ENCODE measurements around the gene CEP68.
"Not testable (repeated sequence)": the region's sequence is repeated elsewhere in the genome, so short reads cannot be mapped to it uniquely, and the experiment has no call there.

Gene CEP68

DNA sequence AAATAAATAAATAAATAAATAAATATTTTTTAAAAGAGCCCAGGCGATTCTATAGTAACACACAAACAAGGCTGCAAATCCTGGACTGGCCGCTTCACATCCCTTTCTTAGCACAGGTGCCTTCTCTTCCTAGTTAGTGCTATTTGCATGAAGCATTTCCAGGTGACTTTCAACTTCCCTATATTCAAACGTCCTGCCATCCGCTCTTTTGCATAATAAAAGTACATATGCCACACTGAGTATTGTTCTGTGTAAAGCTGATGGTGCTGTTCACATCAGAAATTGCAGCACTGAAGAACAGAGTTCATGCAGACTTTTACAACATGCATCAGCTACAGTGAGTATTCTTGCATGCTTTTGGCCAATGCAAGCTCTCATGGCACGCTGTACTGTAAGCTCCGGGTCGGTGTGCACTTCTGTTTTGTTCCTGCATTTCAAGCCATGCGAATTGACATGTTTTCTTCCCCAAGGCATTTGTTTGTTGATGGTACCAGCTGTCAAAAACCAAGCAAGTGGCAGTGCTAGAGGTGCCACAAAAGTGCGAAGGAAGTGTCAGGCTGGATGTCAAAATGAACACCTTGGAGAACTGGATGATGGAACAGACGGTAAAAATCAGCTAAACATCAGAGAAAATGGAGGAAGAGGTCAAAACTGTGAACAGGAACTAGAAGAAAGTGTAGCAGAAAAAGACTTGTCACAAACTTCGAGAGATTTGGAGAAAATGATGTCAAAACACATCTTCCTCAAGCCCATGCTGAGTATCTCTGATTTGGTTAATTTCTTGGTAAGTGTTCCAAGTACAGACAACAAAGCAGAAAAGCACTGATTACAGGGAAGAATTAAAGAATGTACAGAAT is 25.5 kb upstream of the CEP68 start:
- no peak for DNase-seq (ENCODE audit: low read depth, low spot score)

DNA sequence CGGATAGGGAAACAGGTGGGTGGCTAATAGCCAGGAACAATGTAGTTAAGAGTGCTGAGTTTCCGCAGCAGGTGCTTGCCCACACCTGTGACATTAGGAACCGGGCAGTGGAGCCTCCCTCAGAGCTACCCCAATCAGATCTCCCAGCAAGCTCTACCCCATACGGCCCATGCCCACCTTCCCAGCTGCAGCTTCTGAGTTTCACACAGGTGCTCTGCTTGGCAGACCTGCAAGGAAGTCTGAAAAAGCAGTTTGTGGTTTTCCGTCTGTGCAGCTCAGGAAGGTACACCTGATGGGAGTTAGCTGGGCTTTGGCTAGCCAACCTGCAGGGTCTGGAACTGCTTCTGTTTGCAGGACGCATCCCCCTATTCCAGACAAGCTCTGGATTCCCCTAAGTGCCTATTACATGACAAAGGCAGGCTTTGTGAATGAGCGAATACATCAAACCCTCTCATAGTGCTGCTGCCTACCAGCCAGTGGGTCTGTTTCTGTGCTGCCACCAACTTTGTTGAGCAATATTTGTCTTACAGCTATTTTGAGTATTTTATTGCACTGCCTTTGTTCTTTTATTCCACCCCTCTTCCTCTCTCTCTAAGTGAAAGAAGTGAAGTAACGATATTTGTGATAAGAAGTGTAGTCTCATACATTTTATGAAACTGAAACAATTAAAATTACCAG is 24.7 kb upstream of the CEP68 start:
- no peak for DNase-seq (ENCODE audit: low read depth, low spot score)

DNA sequence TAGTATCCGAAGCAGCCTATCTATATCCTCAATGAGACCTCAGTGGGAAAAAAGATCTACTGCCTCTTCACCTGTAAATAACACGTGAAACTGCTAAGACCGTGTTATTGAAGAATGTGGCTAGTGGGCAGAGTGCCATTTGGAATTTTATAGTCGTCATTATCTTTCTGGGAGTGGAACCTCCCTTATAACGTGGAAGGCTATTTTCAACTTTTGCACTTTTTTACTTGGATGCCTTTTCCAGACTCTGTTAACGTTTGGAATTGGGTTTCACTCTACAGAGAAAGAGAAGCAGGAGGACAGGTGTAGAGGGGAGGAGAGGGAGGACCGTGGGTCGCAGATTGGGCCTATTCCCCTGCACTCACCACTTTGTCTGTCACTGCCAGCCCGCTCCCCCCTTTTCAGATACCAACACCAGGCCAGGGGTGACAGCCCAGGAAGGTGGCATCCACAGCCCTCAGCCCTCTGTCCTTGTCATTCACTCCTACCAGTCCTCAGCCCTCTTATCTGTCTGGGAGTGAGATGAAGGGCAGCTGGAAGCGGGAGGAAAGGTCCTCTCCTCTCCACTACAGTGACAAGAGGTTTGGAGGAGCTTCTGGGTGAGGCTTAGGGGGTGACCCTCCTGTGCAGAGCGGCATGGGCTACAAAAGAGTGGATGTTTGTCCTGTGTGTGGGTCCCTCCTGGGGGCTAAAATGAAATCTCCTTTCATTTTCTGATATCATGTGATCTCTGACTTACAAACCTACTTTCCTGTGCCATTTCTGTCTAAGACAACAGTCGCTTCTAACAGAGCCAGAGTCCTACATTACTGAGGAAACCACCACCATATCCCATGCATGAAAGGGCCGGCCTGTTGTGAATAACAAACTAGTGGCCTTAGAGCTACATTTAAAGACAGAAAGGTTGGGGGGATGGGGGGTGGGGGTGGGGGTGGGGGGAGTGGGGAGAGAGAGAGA is 23.9 kb upstream of the CEP68 start:
- DNase-seq (ENCODE audit: low read depth, low spot score): no peak

DNA sequence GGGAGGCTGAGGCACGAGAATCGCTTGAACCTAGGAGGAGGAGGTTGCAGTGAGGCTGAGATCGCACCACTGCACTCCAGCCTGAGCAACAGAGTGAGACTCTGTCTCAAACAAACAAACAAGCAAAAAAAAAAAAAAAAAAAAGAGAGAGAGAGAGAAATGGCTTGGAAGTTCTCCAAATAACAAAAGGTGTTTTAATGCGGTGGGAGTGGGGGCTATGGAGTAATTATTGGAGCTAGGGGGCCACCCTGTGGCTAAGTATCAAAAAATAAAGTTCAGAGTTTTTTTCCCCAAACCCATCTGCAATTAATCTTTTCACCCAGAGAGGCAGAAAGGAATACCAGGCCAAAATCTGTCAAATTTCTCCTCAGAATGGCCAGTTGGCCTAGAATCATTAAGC is 23.0 kb upstream of the CEP68 start:
- DNase-seq (ENCODE audit: low read depth, low spot score): no peak

DNA sequence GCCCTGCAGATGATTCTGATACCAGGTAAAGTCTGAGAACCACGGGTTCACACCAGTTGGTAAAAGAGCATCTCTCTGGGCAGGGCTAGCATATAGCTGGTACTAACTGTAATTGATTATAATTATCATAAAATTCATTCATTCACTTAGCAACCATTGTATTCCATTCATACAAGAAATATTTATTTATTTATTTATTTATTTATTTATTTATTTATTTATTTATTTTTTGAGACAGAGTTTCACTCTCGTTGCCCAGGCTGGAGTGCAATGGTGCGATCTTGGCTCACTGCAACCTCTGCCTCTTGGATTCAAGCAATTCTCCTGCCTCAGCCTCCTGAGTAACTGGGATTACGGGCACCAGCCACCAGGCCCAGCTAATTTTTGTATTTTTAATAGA is 22.5 kb upstream of the CEP68 start:
- DNase-seq (ENCODE audit: low read depth, low spot score): not testable (repeated sequence)

DNA sequence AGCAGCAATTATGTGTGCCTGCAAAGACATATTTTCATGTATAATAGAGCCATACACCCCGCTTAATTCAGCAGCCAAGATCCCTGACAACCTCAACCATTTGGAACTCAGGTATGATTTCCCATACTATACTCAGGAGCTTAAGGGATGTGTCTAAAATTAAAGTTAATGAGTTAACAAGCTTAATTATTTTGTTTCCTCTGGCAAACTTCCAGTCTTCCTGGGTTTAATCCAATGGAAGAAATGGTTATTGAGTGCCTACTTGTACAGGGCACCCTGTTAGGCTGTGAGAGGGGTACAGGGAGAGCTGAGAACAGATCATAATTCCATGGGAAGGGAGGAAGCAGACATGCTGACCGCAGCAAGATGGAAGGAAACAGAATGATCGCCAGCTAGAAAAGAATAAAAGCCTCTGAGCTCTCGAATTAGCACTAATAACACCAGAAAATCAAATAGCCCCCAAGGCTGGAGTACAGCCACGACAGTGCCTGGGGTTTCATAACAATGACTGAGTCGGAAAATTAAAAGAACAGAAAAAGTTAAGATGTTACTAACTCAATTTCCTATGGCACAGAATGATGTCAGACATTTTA is 20.8 kb upstream of the CEP68 start:
- no peak for DNase-seq (ENCODE audit: low read depth, low spot score)

DNA sequence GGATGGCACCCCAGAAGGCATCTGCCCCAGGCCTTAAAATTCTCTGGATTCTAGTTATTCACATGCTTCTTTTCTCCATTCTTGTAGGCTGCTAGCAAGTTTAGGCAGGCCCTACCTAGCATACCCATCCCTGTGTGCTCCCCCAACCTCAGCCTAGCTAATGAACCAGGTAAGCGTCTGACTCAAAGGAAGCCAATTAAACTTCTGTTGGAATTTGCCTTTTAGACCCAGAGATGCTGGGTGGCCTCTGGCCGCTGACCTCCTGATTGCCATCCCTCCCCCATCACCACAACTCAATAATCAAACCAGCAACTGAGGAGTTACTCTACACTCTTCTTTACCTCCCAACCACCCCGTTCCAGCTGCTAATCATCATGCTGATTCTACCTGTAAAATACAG is 19.0 kb upstream of the CEP68 start:
- no peak for DNase-seq (ENCODE audit: low read depth, low spot score)

DNA sequence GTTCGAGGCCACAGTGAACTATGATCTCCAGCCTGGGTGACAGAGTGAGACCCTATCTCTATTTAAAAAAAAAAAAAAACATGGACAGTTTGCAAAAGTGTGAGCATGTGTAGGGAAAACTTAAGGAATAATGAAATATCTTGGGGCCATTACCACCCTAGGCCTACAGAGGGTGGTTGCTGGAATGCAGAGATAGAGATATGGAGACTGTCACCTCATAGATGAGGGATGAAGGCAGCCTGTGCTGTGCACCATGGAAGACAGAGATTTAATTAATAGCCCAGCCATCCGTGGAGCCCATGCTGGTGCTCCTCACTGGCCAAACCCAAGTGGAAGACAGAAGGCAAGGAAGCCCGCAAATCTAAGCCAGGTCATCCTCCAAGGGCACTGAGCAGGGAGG is 16.6 kb upstream of the CEP68 start:
- DNase-seq (ENCODE audit: low read depth, low spot score): no peak

DNA sequence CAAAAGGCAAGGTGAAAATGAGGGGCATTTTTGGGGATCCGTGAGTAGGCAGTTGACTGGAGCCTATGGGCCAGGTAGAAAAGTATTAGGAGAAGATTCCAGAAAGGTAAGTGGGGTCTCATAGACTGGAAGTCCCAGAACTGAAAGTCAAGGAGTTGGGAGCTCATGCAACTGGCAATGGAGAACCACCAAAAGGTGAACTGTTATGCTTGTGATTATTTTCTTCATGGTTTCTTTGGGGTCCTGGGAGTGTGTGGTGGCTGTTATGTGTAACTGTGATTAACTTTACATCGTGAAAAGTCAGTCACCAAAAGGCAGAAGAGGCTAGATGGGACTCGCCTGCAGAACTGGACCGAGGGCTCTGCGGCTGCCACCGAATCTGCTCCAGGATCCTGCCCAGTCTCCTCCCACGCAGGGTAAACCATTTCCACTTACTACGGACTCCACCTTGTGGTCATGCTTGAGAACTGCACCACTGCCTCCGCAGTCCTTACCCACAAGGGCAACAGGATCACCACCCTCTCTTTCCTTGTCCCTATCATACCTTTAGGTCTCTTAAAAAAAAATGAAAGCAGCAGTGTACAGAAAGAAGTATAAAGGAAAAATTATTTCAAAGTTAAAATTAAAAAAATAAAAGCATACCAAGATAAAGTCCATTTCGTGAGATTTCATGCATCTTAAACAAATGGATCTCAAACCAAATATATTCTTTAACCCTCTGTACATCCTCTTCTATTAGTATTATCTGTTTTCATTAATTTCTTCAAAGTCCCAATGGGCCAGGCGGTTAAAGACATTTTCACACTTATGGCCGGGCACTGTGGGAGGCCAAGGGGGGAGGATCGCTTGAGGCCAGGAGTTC is 15.6 kb upstream of the CEP68 start:
- peak; percentile 51 for DNase-seq (ENCODE audit: low read depth, low spot score)

DNA sequence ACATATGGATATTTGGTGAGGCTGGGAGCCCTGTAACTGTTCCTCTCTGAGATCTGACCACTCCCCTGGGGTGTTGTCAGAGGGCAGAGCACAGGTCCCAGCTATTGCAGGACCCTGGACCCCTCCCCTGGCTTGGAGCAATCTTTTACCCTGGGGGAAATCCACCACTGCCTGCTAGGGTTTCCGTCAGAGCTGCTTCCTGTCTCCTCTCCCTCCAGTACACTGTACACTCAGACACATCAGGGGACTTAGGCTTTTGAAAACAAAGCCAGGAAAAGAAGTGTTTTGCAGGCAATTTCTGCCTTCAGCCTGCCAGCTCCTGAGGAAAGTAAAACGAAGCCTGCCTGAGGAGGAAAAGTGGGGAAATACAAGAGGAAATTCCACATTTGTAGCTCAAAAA is 13.2 kb upstream of the CEP68 start:
- no peak for DNase-seq (ENCODE audit: low read depth, low spot score)

DNA sequence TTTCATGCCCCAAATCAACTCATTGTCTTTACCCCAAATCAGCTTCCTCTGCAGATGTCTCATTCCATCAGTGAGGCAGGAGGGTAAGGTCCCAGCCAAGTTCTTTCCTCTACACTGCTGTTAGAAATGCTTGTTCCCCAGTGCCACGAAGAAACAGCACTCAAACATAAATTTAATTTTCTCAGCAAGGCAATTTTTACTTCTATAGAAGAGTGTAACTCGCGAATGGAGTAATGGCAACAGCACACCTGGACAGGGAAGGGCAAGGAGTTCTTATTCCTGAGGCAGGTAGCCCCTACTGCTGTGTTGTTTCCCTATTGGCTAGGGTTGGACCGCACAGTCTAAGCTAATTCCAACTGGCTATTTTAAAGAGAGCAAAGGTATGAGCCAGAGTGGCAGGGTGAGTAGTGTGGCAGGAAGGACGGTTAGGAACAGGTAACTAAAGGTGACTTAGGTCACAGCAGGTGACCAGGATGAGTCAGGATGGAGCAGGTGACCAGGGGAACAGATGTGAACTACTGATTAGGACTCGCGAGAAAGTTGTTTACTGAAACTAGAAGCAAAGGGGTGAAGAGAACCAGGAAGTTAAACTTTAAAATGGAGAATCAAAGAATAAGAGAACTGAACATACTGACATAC is 12.0 kb upstream of the CEP68 start:
- no peak for DNase-seq (ENCODE audit: low read depth, low spot score)

DNA sequence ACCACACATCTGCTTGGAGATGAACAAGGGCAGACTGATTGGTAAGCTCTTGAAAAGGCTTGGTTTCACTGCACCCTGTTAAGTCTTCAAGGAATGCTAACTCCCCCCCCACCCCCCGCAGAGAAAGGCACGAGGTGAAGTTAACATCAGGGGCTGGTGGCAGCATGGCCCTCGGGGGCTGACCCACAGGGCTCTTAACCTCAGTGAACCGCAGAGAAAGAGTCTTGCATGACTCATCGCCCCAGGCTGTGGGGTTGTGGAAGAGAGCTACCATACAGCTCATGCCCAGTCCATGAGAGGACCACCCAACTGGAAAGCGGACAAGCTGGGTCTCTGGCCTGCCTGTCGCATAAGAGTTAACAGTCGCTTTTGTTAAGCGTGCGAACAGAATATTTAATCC is 10.6 kb upstream of the CEP68 start:
- no peak for DNase-seq (ENCODE audit: low read depth, low spot score)

DNA sequence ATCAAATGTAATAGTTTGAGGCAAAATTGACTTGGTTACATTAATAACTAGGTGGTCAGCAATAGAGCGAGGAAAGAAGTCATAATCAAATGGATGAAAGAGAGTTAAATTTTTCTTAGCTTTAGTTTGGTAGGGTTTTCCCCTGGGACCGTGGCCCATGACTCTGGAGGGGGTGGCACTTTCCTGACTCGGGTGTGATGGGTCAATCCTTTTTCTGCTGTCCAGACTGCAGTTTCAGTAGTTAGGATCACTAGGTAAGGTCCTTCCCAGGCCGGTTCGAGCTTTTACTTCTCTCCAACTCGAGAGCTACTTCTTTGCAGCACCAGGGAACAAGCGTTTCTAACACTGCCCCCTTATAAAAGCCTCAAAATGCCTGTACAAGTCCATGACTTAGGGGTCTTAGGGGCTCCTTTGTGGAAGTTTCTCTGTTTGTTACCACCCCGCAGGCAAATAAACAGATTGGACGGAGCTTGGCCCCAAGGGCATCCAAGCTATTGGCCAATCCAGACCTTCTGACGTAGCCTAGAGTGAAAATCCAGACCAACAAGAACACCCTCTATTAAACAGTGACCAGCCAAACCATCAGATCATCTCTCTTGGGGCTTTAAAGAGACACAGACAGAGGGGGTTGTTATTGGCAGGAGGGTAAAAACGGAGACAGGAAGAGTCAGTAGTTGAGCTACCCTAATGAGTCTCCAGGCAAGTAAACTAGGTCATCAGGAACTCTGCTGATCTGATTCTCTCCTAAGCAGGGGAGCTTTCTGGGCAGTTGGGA is 9.4 kb upstream of the CEP68 start:
- no peak for DNase-seq (ENCODE audit: low read depth, low spot score)

DNA sequence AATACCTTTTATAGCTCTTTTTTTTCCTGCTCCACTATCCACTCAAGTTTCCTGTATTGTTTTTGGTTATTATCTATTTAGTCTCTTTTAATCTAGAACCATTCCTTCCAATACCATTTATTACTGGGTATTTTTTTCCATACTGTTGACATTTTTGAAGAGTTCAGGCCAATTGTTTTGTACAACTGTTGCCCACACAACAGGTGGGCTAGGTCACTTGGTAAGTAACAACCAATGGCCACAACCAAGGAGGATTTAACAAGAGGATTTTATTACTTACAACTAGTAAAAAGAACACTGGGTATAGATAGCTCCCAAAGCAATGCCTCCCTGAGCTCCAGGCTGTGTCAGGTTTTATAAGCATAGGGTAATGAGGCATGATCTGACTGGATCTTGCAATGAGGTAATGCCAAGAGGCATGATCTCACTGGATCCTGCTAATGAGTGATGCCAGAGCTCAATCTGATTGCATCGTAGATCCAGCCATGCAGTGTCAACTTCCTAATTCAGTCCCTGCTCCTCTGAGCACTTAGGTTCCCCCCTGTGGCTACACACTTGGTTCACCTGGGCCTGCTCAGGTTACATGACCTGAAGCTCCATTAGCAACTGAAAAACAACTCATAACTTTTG is 7.1 kb upstream of the CEP68 start:
- no peak for DNase-seq (ENCODE audit: low read depth, low spot score)

DNA sequence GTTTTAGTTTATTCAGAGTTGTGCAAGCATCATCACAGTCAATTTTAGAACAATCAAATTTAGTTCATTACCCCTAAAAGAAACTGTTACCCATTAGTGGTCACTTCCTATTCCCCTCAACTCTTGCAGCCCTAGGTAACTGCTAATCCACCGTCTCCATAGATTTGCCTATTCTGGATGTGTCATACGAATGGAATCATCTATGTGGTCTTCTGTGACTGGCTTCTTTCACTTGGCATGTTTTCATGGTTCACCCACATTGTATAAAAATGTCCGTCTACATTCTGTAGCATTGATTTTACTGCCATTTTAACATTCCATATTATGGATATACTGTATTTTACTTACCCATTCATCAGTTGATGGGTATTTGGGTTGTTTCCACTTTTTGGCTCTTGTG is 5.3 kb upstream of the CEP68 start:
- no peak for DNase-seq (ENCODE audit: low read depth, low spot score)

DNA sequence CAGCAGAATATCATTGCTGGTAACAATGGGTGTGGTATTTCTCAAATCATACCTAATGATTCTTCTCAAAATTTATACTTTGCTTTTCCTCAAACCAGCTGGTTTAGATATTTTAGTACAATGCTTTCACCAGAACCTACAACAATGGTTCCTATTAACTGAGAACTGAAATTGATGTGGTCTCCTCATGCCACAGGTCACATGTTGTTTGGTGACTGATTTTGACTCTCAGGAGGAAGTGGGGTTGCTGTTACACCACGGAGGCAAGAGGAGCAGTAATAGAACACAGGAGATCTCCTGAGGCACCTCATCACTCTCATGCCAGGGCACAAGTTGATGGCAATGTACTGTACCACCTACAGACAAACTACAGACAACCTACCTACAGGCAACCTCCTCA is 3.0 kb upstream of the CEP68 start:
- no peak for DNase-seq (ENCODE audit: low read depth, low spot score)

DNA sequence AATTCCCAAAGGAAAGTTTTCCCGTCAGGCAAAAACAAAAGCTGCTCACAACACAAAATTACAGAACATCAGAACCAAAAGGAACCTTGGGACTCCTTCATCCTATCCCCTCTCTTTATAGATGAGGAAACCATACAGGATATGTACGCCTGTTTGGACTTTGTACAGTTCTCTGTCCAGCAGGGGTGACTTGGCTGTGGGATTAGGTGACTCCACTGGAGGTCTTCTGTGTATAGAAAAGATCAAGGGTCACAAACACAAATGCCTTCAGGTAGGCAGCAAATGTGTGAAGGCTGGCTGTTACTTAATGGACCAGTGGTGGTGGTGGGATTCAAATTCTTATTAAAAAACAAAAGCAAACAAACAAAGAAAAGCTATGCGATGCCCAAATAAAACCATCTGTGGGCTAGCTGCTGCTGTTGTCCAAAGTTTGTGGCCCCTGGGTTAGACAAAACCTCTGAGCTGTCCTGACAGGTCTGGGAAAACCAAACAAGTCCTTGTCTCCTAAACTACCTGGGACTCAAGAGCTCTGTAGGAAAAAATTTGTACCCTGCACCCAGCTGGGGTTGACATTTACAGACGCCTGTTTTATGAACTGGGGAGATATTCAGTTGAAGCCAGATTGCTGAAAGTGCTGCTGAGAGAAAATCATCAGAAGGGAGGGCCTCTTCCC is 1.3 kb upstream of the CEP68 start:
- DNase-seq (ENCODE audit: low read depth, low spot score): no peak

DNA sequence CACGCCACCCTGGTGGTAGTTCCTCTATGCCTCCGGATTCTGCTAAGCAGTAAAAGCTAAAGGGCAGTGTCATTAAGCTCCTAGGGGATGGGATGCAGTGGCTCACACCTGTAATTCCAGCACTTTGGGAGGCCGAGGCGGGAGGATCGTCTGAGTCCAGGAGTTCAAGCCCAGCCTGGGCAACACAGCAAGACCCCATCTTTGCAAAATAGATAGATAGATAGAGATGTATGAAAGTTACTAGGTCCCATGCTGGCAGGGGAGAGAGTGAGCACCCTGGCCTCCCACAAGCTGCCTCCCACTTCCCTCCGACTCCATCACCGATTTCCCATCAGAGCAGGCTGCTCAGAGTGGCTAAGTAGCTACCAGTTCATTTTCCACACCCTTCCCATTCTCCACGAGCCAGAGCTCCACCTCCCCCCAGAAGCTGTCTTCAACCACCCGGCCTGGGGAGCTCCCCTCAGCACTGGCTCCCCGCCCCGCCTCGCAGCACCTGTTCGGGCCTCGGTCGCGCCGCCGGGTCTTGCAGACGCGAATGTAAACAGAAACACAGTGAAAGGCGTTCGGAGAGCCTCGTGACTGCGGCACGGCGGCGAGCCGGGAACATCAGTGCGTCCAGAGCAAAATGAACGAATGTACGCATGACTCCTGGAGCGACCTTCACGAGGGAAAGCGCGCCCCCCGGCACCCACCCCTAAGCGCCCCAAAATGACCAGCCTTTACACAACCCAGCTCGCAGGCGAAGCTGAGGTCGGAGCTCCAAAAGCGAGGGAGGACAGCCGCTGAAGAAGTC is 598 bp upstream of the CEP68 start:
- DNase-seq (ENCODE audit: low read depth, low spot score): no peak
